Stomach smooth muscle (tissue), 2 donors: ENCODE measurements around the gene CDC6.

Source experiments
- H3K27ac ChIP-seq: one replicate; pipeline ENCODE4 v1.7.0; 2013; ENCODE audit warnings: mild to moderate bottlenecking, low read length, inconsistent platforms
- H3K27me3 ChIP-seq, 2 donors: one replicate each; pipeline ENCODE4 v1.7.0; 2013; ENCODE audit warnings: low read length in 2 of 2; ENCODE audit not compliant: insufficient read depth in 2 of 2, control insufficient read depth in 1 of 2
- H3K36me3 ChIP-seq, 2 donors: one replicate each; pipeline ENCODE4 v1.7.0; 2013; ENCODE audit warnings: low read length in 2 of 2; ENCODE audit not compliant: control insufficient read depth in 2 of 2, insufficient read depth in 2 of 2
- H3K4me1 ChIP-seq: one replicate; pipeline ENCODE4 v1.7.0; 2013; ENCODE audit warnings: low read length; ENCODE audit not compliant: control insufficient read depth, insufficient read depth
- H3K4me3 ChIP-seq, 2 donors: one replicate each; pipeline ENCODE4 v1.7.0; 2013; ENCODE audit warnings: low read length in 2 of 2
- H3K9ac ChIP-seq, 2 donors: one replicate each; pipeline ENCODE4 v1.7.0; 2013; ENCODE audit warnings: low read length in 2 of 2, mild to moderate bottlenecking in 1 of 2
- H3K9me3 ChIP-seq, 2 donors: one replicate each; pipeline ENCODE4 v1.7.0; 2013; ENCODE audit warnings: low read length in 2 of 2; ENCODE audit not compliant: control insufficient read depth in 2 of 2
- donor health status: healthy.
- donor health status: Pancreatic carcinoma.

CDC6 gene, protein sequence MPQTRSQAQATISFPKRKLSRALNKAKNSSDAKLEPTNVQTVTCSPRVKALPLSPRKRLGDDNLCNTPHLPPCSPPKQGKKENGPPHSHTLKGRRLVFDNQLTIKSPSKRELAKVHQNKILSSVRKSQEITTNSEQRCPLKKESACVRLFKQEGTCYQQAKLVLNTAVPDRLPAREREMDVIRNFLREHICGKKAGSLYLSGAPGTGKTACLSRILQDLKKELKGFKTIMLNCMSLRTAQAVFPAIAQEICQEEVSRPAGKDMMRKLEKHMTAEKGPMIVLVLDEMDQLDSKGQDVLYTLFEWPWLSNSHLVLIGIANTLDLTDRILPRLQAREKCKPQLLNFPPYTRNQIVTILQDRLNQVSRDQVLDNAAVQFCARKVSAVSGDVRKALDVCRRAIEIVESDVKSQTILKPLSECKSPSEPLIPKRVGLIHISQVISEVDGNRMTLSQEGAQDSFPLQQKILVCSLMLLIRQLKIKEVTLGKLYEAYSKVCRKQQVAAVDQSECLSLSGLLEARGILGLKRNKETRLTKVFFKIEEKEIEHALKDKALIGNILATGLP

DNA sequence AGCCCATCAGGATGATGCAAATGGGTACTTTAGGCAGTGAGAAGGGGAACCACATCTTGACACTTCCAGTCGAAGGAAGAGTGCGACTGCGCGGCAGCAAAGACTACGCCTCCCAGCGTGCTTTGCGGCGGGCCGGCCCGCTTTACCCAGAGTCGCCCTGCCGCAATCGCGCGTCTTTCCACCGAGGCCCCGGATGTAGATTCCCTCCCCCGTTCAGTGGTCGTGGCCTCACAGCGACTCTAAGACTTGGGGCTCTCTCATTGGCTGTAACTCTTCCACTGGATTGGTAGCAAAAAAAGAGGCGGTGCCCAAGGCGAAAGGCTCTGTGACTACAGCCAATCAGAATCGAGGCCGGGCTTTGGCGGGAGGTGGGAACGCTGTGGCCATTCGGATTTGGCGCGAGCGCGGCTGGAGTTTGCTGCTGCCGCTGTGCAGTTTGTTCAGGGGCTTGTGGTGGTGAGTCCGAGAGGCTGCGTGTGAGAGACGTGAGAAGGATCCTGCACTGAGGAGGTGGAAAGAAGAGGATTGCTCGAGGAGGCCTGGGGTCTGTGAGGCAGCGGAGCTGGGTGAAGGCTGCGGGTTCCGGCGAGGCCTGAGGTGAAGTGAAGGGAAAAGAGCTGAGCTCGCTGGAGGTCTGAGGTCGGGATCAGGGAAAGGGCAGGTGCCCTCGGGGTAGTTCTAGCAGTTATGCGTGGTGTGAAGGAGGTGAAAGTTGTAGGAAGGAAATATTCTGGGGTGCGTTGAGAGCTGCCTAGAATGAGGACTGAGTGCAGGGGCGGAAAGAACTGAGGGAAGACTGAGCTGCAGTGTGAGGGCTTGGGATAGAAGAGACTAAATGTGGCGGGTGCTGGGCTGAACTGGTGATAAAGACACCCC lies at the start of gene CDC6:
TSS of gene CDC6 (plus strand) at position 386 of the 876 bp plus-strand sequence. CDS start 1,542 bp downstream, outside the sequence.
- Histone ChIP-seq H3K27me3 (no peaks in the 10 kb centered on the region), H3K27ac (no peak within 1 kb of the TSS), H3K4me3 (peak within 1 kb of the TSS; percentile 85 to 91), H3K9ac (peak within 1 kb of the TSS; percentile 58 to 62), H3K36me3 (no peaks in the 10 kb centered on the region), H3K9me3 (no peaks in the 10 kb centered on the region), H3K4me1 (peaks cover 11% of the 10 kb centered on the region)

DNA sequence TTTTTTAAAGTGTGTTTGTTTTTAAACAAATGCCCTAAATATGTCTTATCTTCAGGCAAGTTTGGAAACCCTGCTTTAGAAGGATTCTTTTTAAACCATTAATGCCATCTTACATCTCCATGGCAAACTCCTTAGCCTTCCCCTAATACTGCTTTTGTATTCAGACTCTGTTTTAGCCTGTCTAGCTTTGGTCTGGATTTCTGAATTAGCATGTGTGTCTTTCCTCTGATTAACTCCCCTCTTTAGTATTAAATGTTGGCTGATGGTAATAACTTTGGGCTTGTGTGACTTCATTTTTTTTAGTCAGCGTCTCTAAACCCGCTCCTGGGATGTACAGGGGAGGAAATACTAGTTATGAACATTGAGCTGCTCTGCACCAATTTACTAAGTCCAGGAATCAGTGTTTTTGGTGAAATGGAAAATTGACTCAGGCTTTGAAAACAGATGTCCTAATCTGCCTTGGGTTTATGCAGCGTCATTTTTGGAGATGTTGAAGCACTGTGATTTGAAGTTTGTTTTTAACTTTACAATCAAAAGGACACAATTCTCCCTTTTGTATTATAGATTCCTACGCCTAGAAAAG lies 46.3 kb upstream of the CDC6 start:
- H3K27me3 ChIP-seq = no peaks in the 10 kb centered on the region

DNA sequence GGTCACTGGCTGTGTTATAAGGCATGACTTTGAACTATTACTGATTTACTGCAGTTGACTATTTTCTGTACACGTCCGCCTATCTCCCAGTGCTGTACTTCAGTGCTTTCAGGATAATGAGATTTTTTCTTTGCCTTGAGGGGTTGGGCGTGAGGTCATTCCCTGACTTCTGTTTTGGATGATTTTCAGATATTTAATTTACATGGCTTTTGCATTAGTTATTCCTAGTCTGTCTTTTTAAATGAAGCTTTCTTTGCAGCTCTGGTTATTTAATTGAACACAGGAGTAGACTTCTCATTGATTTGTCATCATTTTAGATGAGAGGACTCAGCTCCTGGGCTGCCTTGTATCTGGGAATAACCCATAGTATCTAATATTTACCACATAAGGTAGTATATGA lies 44.9 kb upstream of the CDC6 start:
- Histone ChIP-seq H3K4me1 (no peaks in the 10 kb centered on the region), H3K4me3 (no peak overlapping the region), H3K27me3 (no peaks in the 10 kb centered on the region), H3K27ac (no peak overlapping the region), H3K9me3 (no peaks in the 10 kb centered on the region), H3K9ac (no peak overlapping the region), H3K36me3 (peaks cover 0 to 2% of the 10 kb centered on the region in 2 donors)

More for the DNA sequence above, 46.3 kb upstream of the CDC6 start:
- H3K27ac ChIP-seq = no peak overlapping the region
- H3K4me3 ChIP-seq = no peak overlapping the region
- H3K36me3 ChIP-seq = peaks cover 0 to 2% of the 10 kb centered on the region in 2 donors
- H3K4me1 ChIP-seq = no peaks in the 10 kb centered on the region
- H3K9me3 ChIP-seq = no peaks in the 10 kb centered on the region
- no peak overlapping the region for H3K9ac ChIP-seq

DNA sequence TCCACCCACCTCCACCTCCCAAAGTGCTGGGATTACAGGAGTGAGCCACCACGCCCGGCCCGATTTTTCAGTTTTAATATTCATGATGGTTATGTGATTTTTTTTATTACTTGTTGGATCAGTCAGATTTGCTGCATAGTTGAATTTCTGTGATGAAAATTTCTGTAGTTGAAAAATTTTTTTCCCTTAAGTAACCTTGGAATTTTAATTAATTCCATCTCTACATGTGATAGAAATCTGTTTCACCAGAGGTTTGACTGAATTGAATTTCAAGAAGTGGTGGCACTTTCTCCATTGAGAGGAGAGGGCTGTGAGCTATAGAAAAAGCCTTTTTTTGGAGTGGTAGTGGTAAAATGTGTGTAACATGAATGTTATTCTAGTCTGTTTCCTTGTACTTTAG lies 43.9 kb upstream of the CDC6 start:
- Histone ChIP-seq H3K36me3 (peaks cover 0 to 2% of the 10 kb centered on the region in 2 donors), H3K27ac (no peak overlapping the region), H3K9me3 (no peaks in the 10 kb centered on the region), H3K4me1 (no peaks in the 10 kb centered on the region), H3K27me3 (no peaks in the 10 kb centered on the region), H3K9ac (no peak overlapping the region), H3K4me3 (no peak overlapping the region)

DNA sequence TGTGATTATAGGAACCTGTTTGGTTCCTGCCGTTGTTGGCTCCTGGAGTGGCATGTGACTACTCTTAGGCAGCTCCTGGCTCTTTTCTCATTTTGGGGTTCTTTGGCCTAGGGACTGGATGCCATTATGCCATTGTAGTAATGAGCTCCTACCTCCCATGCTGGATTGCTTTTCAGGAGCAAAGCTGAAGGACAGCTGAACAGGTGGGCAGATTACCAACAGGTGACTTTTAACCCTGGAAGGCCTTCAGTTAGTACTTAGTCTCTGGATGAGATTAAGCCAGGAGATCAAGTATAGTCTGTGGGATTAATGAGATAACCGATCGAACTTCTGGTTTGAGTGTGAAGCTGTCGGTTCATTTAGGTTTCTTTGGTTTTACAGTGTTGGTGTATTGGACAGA lies 43.4 kb upstream of the CDC6 start:
- H3K4me1 ChIP-seq = no peaks in the 10 kb centered on the region
- no peaks in the 10 kb centered on the region for H3K27me3 ChIP-seq
- no peak overlapping the region for H3K27ac ChIP-seq
- H3K4me3 ChIP-seq = no peak overlapping the region
- H3K36me3 ChIP-seq = peaks cover 0 to 2% of the 10 kb centered on the region in 2 donors
- H3K9ac ChIP-seq = no peak overlapping the region
- no peaks in the 10 kb centered on the region for H3K9me3 ChIP-seq

DNA sequence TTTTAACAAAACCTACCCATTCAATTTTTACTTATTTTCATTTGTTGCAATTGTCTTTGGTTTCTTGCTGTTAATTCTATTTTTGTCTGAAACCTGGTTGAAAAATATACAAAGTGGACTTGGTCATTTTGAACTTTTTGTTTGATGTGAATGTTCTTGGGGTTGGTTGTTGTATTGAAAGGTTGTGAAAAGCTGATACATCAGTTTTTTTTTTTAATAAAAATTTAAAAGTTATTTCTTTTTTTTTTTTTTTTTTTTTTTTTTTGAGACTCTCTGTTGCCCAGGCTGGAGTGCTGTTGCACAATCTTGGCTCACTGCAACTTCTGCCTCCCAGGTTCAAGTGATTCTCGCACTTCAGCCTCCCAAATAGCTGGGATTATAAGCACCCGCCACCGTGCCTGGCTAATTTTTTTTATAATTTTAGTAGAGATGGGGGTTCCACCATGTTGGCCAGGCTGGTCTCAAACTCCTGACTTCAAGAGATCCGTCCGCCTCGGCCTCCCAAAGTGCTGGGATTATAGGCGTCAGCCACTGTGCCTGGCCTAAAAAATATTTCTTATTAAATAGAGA lies 39.7 kb upstream of the CDC6 start:
- H3K4me1 ChIP-seq = no peaks in the 10 kb centered on the region
- H3K9ac ChIP-seq = no peak overlapping the region
- no peak overlapping the region for H3K4me3 ChIP-seq
- H3K27me3 ChIP-seq = no peaks in the 10 kb centered on the region
- no peak overlapping the region for H3K27ac ChIP-seq
- H3K36me3 ChIP-seq = peaks cover 0 to 2% of the 10 kb centered on the region in 2 donors
- no peaks in the 10 kb centered on the region for H3K9me3 ChIP-seq

DNA sequence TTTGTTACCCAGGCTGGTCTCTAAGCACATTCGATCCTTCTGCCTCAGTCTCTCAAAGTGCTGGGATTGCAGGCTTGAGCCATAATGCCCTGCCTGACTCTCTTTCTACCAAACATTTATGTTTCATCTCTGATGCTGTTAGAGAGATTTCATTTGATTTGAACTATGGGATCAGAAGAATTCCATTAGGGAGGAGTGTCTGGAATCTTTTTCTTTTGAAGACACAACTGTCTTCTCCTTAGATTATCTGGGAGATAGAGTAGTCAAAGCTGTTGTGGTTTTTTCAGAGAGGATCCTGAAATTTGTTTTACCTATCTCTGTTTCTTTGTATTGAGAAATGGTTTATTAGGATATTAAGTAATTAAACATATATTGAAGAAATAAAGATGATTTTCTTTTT lies 39.2 kb upstream of the CDC6 start:
- H3K4me1 ChIP-seq = no peaks in the 10 kb centered on the region
- H3K27ac ChIP-seq = no peak overlapping the region
- no peaks in the 10 kb centered on the region for H3K27me3 ChIP-seq
- H3K36me3 ChIP-seq = peaks cover 0 to 2% of the 10 kb centered on the region in 2 donors
- no peak overlapping the region for H3K9ac ChIP-seq
- no peaks in the 10 kb centered on the region for H3K9me3 ChIP-seq
- H3K4me3 ChIP-seq = no peak overlapping the region

DNA sequence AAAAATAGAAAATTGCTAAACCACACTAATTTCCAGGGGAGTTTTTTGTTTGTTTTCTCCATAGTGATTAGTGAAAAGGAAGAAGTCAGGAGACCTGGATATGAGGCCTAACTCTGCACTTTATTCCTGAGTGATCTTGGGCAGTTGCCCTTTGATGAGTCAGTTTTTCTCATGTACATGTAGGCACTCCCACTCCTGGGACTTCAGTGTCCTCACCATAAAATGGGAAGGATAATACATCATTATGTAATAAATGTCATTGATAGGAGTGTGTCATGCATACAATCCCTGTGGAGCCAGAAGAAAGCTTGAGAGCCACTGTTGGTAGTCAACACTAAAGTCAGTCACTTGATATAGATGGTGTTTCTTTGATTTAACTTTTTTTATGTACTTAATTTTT lies 36.1 kb upstream of the CDC6 start:
- Histone ChIP-seq H3K36me3 (peaks cover 1 to 5% of the 10 kb centered on the region in 2 donors), H3K4me1 (no peaks in the 10 kb centered on the region), H3K9me3 (no peaks in the 10 kb centered on the region), H3K27ac (no peak overlapping the region), H3K27me3 (no peaks in the 10 kb centered on the region), H3K9ac (no peak overlapping the region), H3K4me3 (no peak overlapping the region)

DNA sequence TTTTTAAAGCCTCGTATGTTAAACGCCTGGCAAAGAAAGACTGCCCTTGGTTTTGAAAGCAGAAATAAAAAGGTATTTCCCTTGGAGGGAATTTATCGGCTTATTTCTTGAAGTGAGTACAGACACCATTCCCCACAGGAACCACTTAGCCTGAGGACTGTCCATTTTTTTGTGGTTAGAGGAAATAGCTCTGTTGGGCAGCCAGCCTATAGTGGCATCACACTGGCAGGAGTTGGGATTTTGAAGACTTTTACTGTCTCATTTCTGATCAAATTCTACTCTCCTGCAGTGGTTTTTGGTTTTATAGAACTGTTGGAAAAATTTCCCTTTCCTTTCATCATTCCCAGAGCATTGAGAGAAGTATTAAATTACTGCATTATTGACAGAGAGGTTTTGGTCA lies 34.1 kb upstream of the CDC6 start:
- no peak overlapping the region for H3K27ac ChIP-seq
- peaks cover 11 to 17% of the 10 kb centered on the region in 2 donors for H3K36me3 ChIP-seq
- H3K4me3 ChIP-seq = no peak overlapping the region
- H3K27me3 ChIP-seq = no peaks in the 10 kb centered on the region
- H3K9ac ChIP-seq = no peak overlapping the region
- no peaks in the 10 kb centered on the region for H3K4me1 ChIP-seq
- no peaks in the 10 kb centered on the region for H3K9me3 ChIP-seq

DNA sequence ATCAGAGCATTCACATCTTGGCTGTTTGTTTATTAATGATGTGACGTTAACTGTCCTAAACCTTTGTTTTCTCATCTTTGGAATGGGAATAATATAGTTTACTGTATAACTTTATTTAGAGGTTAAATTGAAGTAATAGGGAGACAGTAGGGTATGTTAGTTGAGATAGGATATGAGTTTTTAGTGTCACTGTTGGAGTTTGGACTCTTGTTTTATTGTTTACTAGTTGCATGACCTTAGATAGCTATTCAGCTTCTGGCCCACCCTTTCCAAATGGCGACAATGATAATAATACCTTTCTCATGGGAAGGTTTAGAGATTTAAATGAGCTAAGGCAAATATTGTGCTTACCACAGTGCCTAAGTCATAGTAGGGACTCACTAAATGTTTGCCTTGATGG lies 28.2 kb upstream of the CDC6 start:
- H3K36me3 ChIP-seq = peaks cover 32 to 44% of the 10 kb centered on the region in 2 donors
- no peaks in the 10 kb centered on the region for H3K9me3 ChIP-seq
- H3K27ac ChIP-seq = no peak overlapping the region
- no peak overlapping the region for H3K4me3 ChIP-seq
- no peaks in the 10 kb centered on the region for H3K4me1 ChIP-seq
- H3K9ac ChIP-seq = no peak overlapping the region
- no peaks in the 10 kb centered on the region for H3K27me3 ChIP-seq
